A549 (cell line): Measurements from ENCODE around the gene PRR14.

ENCODE experiments used
- CEBPB ChIP-seq, 2 experiments: fragments of >200 bp in 1 of 2; sonication (Bioruptor Twin) in 1 of 2; formaldehyde crosslinking in 1 of 2; IDR thresholded peaks; 2 replicates each; pipeline ENCODE4 v1.6.1; 2012 to 2016
- EHF ChIP-seq: fragments of 250-450 bp; sonication (Bioruptor Pico); IDR thresholded peaks from 2 replicates; pipeline ENCODE4 v1.5.0; 2020; ENCODE audit warnings: mild to moderate bottlenecking
- EP300 ChIP-seq, 2 experiments: fragments of >200 bp; sonication (Bioruptor Twin); formaldehyde crosslinking; IDR thresholded peaks; 2 replicates in 1 of 2; 3 replicates in 1 of 2; pipeline ENCODE4 v1.6.1; 2016 to 2017
- JUNB ChIP-seq: fragments of >200 bp; sonication (Bioruptor Twin); formaldehyde crosslinking; IDR thresholded peaks from 2 replicates; pipeline ENCODE4 v1.6.1; 2016
- MAFK ChIP-seq: fragments of 450-650 bp; IDR thresholded peaks from 2 replicates; pipeline ENCODE4 v1.6.1; 2014; ENCODE audit not compliant: partially characterized antibody
- MAZ ChIP-seq: fragments of 150-350 bp; IDR thresholded peaks from 2 replicates; pipeline ENCODE4 v1.6.1; 2014; ENCODE audit warnings: antibody characterized with exemption, low read depth, low read length, borderline replicate concordance
- POLR2A ChIP-seq: IDR thresholded peaks from 2 replicates; pipeline ENCODE4 v1.6.1; 2012; ENCODE audit warnings: mild to moderate bottlenecking, low read length
- RAD21 ChIP-seq, 2 experiments: fragments of >200 bp in 1 of 2; sonication (Bioruptor Twin) in 1 of 2; formaldehyde crosslinking in 1 of 2; IDR thresholded peaks in 1 of 2; conservative IDR thresholded peaks in 1 of 2; 2 replicates in 1 of 2; 3 replicates in 1 of 2; pipeline ENCODE4 v1.6.1; 2012 to 2018; ENCODE audit warnings: inconsistent platforms in 1 of 2
- RCOR1 ChIP-seq: fragments of 150-350 bp; IDR thresholded peaks from 2 replicates; pipeline ENCODE4 v1.6.1; 2014; ENCODE audit warnings: antibody characterized with exemption, low read length, low read depth
- TF ChIP-seq, protein P1 (sequence below): fragments of >200 bp; sonication (Bioruptor Twin); formaldehyde crosslinking; IDR thresholded peaks from 3 replicates; pipeline ENCODE4 v1.5.1; 2016
- TF ChIP-seq, protein P2 (sequence below): fragments of 200-600 bp; sonication (generic); IDR thresholded peaks from 2 replicates; pipeline ENCODE4 v1.6.1; 2016; ENCODE audit warnings: antibody characterized with exemption, mild to moderate bottlenecking, moderate library complexity
- TF ChIP-seq, protein P3 (sequence below): IDR thresholded peaks from 2 replicates; pipeline ENCODE4 v1.6.1; 2012

DNA sequence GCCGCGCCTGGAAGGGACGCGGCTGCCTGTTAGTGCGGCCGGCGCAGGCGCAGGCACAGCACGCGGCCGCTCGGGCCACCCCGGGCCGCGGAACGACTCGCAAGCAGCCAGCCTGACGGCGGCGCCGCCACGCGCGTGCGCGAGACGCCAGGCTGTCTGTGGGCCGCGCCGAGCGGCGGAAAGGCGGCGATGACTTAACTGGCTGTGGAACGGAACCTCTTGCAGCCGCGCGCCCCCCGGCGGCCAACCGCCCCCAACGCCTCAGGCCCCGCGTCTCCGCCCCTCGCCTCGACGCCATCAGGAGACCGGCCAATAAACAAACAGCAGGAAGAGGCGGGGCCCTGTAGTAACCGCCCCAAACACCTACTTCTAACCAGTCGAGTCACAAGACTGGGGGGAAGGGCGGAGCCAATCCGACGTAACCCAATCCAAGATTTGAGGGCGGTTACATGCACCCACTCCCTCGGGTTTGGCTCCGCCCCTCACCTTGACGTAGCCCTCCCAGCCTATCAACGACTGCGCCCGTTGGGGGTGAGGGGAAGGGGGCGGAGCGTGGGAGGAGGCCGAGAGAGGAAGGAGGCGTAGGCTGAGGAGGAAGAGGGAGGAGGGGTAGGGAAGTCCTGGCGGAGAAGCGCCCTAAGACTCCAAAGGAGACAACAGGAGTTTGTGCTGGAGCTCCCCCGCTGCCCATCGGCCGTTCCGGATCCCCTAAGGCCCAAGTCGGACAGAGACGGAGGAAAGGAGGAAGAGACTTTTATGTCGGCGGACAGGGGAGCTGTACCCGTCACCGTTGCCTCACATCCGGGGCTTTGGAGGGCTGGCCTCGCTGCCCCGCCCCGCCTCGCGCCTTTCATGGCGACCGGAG, 7.3 kb downstream of the PRR14 start, which contains the start of gene FBRS:
- TF ChIP-seq, protein P1, sequence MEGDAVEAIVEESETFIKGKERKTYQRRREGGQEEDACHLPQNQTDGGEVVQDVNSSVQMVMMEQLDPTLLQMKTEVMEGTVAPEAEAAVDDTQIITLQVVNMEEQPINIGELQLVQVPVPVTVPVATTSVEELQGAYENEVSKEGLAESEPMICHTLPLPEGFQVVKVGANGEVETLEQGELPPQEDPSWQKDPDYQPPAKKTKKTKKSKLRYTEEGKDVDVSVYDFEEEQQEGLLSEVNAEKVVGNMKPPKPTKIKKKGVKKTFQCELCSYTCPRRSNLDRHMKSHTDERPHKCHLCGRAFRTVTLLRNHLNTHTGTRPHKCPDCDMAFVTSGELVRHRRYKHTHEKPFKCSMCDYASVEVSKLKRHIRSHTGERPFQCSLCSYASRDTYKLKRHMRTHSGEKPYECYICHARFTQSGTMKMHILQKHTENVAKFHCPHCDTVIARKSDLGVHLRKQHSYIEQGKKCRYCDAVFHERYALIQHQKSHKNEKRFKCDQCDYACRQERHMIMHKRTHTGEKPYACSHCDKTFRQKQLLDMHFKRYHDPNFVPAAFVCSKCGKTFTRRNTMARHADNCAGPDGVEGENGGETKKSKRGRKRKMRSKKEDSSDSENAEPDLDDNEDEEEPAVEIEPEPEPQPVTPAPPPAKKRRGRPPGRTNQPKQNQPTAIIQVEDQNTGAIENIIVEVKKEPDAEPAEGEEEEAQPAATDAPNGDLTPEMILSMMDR, result peak; percentile 88
- no peak for TF ChIP-seq EP300 (IDR thresholded peaks at IDR 0.05)
- peak; percentile 83 for TF ChIP-seq POLR2A
- no peak for TF ChIP-seq EHF
- TF ChIP-seq, protein P2, sequence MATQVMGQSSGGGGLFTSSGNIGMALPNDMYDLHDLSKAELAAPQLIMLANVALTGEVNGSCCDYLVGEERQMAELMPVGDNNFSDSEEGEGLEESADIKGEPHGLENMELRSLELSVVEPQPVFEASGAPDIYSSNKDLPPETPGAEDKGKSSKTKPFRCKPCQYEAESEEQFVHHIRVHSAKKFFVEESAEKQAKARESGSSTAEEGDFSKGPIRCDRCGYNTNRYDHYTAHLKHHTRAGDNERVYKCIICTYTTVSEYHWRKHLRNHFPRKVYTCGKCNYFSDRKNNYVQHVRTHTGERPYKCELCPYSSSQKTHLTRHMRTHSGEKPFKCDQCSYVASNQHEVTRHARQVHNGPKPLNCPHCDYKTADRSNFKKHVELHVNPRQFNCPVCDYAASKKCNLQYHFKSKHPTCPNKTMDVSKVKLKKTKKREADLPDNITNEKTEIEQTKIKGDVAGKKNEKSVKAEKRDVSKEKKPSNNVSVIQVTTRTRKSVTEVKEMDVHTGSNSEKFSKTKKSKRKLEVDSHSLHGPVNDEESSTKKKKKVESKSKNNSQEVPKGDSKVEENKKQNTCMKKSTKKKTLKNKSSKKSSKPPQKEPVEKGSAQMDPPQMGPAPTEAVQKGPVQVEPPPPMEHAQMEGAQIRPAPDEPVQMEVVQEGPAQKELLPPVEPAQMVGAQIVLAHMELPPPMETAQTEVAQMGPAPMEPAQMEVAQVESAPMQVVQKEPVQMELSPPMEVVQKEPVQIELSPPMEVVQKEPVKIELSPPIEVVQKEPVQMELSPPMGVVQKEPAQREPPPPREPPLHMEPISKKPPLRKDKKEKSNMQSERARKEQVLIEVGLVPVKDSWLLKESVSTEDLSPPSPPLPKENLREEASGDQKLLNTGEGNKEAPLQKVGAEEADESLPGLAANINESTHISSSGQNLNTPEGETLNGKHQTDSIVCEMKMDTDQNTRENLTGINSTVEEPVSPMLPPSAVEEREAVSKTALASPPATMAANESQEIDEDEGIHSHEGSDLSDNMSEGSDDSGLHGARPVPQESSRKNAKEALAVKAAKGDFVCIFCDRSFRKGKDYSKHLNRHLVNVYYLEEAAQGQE, result no peak
- TF ChIP-seq CEBPB (IDR thresholded peaks at IDR 0.05), result 0 out of 4 replicates have a peak, but pooled peaks of 1 of the 2 experiments have one; percentile 25
- no peak for TF ChIP-seq RCOR1
- no peak for TF ChIP-seq MAFK
- peak; percentile 51 to 80 for TF ChIP-seq RAD21 (conservative IDR thresholded peaks at IDR 0.05 in 1 of 2, IDR thresholded peaks at IDR 0.05 in 1 of 2)
- peak; percentile 34; the same call in 1 of the 2 replicates for TF ChIP-seq MAZ
- TF ChIP-seq JUNB, result no peak
- TF ChIP-seq, protein P3, sequence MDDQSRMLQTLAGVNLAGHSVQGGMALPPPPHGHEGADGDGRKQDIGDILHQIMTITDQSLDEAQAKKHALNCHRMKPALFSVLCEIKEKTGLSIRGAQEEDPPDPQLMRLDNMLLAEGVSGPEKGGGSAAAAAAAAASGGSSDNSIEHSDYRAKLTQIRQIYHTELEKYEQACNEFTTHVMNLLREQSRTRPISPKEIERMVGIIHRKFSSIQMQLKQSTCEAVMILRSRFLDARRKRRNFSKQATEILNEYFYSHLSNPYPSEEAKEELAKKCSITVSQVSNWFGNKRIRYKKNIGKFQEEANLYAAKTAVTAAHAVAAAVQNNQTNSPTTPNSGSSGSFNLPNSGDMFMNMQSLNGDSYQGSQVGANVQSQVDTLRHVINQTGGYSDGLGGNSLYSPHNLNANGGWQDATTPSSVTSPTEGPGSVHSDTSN, result peak; percentile 11; the same call in 1 of the 2 replicates
